ENCODE measurements around the gene OCA2. TPM values are rescaled to one million over a fixed set of nuclear protein-coding genes. Genes with fewer than 3 reads are reported as not detected.

Gene OCA2
- total and polyA plus RNA-seq, 2 of the 4 experiments (the other 2 are of a cell fraction), result under 0.01 to 0.03 TPM

DNA sequence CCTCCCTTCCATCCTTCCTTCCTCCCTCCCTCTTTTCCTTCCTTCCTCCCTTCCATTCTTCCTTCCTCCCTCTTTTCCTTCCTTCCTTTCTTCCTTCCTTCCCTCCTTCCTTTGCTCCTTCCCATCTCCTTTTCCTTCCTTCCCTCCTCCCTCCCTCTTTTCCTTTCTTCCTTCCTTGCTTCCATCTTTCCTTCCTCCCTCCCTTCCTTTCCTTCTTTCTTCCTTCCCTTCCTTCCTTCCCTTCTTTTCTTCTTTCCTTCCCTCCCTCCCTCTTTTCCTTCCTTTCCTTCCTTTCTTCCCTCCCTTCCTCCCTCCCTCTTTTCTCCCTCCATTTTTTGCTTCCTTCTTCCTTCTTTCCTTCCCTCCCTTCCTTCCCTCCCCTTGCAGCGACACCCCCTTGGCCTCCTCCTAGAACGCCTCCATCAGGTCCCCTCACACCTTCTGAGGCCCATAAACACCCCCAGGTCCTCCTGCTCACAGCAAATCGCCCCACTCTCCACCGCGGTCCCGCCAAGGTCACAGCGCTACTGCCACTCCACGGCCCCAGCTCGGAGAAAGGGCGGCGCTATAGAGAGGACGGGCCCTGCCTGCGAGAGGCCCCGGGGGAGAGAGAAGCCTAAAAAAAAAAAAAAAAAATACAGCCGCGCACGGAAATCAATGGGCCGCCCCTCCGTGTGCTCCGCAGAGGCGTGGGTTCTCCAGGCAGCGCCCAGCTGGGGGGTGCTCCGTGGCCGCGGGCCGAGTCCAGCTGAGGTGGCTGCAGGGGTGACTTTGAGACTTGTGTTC, 328.2 kb downstream of the OCA2 start:
- Histone ChIP-seq H2AK5ac (ENCODE audit: low read depth, low read length) (no peak overlapping the region), H3K9me1 (ENCODE audit: insufficient read depth, low read length) (no peaks in the 10 kb centered on the region), H2BK5ac (ENCODE audit: low read depth, low read length, poor library complexity, severe bottlenecking) (no peak overlapping the region), H4K91ac (ENCODE audit: insufficient read depth, low read depth, low read length) (no peak overlapping the region), H2AK9ac (replicated peaks; ENCODE audit: low read depth, low read length, poor library complexity) (no peak overlapping the region), H2BK20ac (ENCODE audit: low read depth, low read length) (no peak overlapping the region), H3K23ac (ENCODE audit: low read depth, low read length) (no peak overlapping the region), H3K14ac (replicated peaks; ENCODE audit: low read depth, low read length) (no peak overlapping the region), H3K9me3 (ENCODE audit: control insufficient read depth, insufficient read depth, low read length) (peaks cover 42% of the 10 kb centered on the region), H2BK15ac (ENCODE audit: low read depth, low read length) (no peak overlapping the region), H3K18ac (ENCODE audit: low read depth, low read length) (no peak overlapping the region), H3K27ac (ENCODE audit: insufficient read depth, low read length) (no peak overlapping the region), H3K9ac (ENCODE audit: low read depth, low read length) (no peak overlapping the region), H3K4me3 (ENCODE audit: insufficient read depth, low read depth, low read length) (no peak overlapping the region), H3K4me1 (ENCODE audit: control insufficient read depth, insufficient read depth, low read length) (no peaks in the 10 kb centered on the region), H4K5ac (ENCODE audit: low read depth, low read length) (no peak overlapping the region), H3K56ac (ENCODE audit: extremely low read depth, insufficient read depth, low read length) (no peak overlapping the region), H2AFZ (replicated peaks; ENCODE audit: low read length, poor library complexity) (no peak overlapping the region), H3K27me3 (ENCODE audit: control insufficient read depth, insufficient read depth, low read length) (no peaks in the 10 kb centered on the region), H2BK120ac (ENCODE audit: low read depth, low read length) (no peak overlapping the region), H4K20me1 (ENCODE audit: insufficient read depth, low read length) (no peaks in the 10 kb centered on the region), H3K36me3 (ENCODE audit: control insufficient read depth, insufficient read depth, low read length) (no peaks in the 10 kb centered on the region), H3K4me2 (ENCODE audit: low read depth, low read length) (no peak overlapping the region), H4K8ac (ENCODE audit: low read depth in 2 of 2, low read length in 2 of 2) (no peak overlapping the region), H3K79me1 (ENCODE audit: low read depth in 1 of 2, low read length in 2 of 2) (no peaks in the 10 kb centered on the region), H3K4ac (ENCODE audit: low read depth, low read length) (no peak overlapping the region)
- BruUV-seq (replicated peaks), result no TSS peak
- CTCF ChIA-PET, result no interaction called here
- POLR2A ChIA-PET (ENCODE audit: unreplicated experiment), result no interaction called here
- DNase-seq (no peak), ATAC-seq (ENCODE audit: low read depth) (no peak)
- 64% methylated on average over 3 of the region's 26 CpGs; no CpG with 5 or more reads in 1 of the 2 experiments for WGBS, 2 experiments (ENCODE audit: extremely low coverage in 2 of 2, insufficient read length in 1 of 2)
- dilution Hi-C loops (cut with HindIII; ENCODE audit: low sequenced_read_pairs, unreplicated experiment), result no loop called here
- TF ChIP-seq BHLHE40 (IDR thresholded peaks at IDR 0.05; ENCODE audit: low read depth, low read length) (no peak), NFE2L2 (IDR thresholded peaks at IDR 0.05; ENCODE audit: low read depth, low read length) (no peak), MXI1 (IDR thresholded peaks at IDR 0.05; ENCODE audit: borderline replicate concordance, low read depth, low read length) (no peak), MAFK (IDR thresholded peaks at IDR 0.05; ENCODE audit: low read depth, low read length) (no peak), SMC3 (IDR thresholded peaks at IDR 0.05; ENCODE audit: low read depth, low read length) (no peak), CHD1 (IDR thresholded peaks at IDR 0.05; ENCODE audit: low read depth, low read length) (no peak), RCOR1 (IDR thresholded peaks at IDR 0.05; ENCODE audit: insufficient replicate concordance, low read length) (no peak), RAD21 (IDR thresholded peaks at IDR 0.05; ENCODE audit: low read length) (no peak), RFX5 (IDR thresholded peaks at IDR 0.05; ENCODE audit: low read depth, low read length) (no peak), POLR2A (IDR thresholded peaks at IDR 0.05; ENCODE audit: low read depth, low read length) (no peak), FOS (IDR thresholded peaks at IDR 0.05; ENCODE audit: low read depth, low read length) (no peak)
- TF ChIP-seq, protein P1, sequence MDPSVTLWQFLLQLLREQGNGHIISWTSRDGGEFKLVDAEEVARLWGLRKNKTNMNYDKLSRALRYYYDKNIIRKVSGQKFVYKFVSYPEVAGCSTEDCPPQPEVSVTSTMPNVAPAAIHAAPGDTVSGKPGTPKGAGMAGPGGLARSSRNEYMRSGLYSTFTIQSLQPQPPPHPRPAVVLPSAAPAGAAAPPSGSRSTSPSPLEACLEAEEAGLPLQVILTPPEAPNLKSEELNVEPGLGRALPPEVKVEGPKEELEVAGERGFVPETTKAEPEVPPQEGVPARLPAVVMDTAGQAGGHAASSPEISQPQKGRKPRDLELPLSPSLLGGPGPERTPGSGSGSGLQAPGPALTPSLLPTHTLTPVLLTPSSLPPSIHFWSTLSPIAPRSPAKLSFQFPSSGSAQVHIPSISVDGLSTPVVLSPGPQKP (IDR thresholded peaks at IDR 0.05; ENCODE audit: borderline replicate concordance, low read depth, low read length), result no peak
- TF ChIP-seq, protein P2, sequence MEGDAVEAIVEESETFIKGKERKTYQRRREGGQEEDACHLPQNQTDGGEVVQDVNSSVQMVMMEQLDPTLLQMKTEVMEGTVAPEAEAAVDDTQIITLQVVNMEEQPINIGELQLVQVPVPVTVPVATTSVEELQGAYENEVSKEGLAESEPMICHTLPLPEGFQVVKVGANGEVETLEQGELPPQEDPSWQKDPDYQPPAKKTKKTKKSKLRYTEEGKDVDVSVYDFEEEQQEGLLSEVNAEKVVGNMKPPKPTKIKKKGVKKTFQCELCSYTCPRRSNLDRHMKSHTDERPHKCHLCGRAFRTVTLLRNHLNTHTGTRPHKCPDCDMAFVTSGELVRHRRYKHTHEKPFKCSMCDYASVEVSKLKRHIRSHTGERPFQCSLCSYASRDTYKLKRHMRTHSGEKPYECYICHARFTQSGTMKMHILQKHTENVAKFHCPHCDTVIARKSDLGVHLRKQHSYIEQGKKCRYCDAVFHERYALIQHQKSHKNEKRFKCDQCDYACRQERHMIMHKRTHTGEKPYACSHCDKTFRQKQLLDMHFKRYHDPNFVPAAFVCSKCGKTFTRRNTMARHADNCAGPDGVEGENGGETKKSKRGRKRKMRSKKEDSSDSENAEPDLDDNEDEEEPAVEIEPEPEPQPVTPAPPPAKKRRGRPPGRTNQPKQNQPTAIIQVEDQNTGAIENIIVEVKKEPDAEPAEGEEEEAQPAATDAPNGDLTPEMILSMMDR (conservative IDR thresholded peaks at IDR 0.05; ENCODE audit: low read depth, low read length), result no peak
- TF ChIP-seq, protein P3, sequence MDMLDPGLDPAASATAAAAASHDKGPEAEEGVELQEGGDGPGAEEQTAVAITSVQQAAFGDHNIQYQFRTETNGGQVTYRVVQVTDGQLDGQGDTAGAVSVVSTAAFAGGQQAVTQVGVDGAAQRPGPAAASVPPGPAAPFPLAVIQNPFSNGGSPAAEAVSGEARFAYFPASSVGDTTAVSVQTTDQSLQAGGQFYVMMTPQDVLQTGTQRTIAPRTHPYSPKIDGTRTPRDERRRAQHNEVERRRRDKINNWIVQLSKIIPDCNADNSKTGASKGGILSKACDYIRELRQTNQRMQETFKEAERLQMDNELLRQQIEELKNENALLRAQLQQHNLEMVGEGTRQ (IDR thresholded peaks at IDR 0.05; ENCODE audit: low read depth, low read length), result no peak
- in situ Hi-C loops (cut with MboI; ENCODE audit: low sequenced_read_pairs), result no loop called here
- intact Hi-C loops (cut with micrococcal nuclease), result no loop called here

Data from IMR-90 (cell line).